GM03348 (cell line): ENCODE data around the gene RAD23A.
A peak's percentile ranks its signal among the peaks of the same experiment; 100 is the strongest.
"Not testable (repeated sequence)": the region's sequence is repeated elsewhere in the genome, so short reads cannot be mapped to it uniquely, and the experiment has no call there.

Source experiments
- DNase-seq: peaks from one replicate; pipeline ENCODE4 v3.0.0; 2012; ENCODE audit warnings: low spot score

Gene RAD23A

DNA sequence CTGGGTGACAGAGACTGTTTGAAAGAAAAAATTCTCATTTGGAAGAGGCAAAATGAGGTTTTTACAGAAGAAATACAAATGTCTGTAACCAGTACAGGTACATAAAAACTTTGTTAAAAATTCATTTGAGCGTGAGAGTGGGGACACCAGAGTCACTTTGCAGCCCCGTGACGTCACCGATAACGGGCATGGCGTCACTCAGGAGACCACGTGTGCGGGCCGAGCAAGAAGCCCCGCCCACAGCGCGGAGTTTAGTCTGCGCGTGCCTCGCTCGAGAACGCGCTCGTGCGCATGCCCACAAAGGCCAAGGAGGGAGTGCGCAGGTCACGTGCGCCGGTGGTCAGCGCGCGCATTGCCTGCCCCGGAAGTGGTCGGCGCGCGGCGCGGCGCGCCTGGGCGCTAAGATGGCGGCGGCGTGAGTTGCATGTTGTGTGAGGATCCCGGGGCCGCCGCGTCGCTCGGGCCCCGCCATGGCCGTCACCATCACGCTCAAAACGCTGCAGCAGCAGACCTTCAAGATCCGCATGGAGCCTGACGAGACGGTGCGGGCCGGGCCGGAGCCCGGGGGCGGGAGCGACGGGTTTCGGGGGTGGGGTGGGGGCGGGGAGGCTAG is at the start of gene RAD23A:
Gene RAD23A (plus strand): TSS at position 384 of the 613 bp plus-strand sequence. CDS start 87 bp downstream, at position 471.
- DNase-seq: peak; percentile 97

DNA sequence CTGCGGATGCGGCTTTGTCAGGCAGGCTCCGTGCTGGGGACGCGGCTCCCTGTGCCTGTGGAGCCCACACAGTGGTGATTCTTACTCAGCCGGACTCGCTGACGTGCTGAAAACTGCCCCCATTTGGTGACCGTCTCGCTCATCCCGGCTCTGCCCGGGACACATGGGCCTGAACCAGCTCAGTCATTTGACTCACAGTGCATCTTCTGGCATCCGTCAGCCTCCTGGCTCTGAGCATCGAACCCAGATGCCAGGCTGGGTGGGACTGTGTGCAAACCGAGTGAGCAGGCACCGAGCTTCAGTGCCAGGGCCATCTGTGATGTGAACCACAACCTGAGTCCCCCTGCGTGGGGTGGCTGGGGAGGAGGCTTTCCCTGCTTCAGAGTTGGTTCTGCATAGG is 49.2 kb upstream of the RAD23A start:
- no peak for DNase-seq

- DNase-seq: no peak
Observed at GRCh38 chr19:12899891-12900518, 45.7 kb upstream of the RAD23A start.

- DNase-seq: no peak
Observed at GRCh38 chr19:12907166-12907565, 38.5 kb upstream of the RAD23A start.

DNA sequence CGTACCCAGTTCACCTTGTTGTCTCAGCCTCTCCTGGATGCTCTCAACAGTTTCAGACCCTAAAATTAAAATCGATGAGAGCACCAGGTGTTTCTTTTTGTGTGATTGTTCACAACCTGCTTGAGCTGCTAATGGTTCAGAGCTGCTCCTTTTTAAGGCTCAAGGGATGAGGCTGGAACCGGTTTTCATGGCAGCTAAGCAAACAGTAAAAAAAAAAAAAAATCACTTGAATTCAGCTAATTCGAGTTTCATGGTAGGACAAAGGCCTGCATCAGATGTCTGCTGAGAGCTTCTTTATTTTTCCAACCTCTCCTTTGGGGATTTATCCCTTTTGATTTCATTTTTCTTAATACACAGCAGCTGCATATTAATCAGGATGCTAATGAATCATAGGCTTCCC is 33.1 kb upstream of the RAD23A start:
- no peak for DNase-seq

DNA sequence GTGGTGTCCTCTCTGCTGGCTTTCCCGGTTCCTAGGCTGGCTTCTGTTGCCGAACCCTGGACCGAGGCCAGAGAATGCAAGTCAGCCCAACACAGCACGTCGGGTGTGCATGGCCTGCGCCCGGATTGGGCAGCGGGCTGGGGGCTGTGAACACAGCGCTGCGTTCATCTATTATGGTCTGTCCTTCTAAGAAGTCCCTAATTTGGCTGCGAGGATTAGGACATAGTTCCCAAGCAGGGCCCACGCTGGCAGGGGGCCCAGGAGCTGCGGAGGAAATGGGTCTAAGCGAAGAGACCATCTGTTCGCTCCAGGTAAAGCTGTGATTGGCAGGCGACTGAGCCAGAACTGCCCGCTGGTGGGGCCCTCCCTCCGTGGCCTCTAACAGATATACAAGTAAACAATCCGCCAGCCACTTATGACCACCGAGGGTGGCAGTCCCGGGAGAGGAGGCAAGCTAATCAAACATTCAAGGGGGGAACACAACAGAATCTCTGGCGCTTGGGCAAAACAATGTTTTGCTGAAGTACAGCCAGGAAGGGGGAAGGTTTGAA is 32.6 kb upstream of the RAD23A start:
- DNase-seq: peak; percentile 72

DNA sequence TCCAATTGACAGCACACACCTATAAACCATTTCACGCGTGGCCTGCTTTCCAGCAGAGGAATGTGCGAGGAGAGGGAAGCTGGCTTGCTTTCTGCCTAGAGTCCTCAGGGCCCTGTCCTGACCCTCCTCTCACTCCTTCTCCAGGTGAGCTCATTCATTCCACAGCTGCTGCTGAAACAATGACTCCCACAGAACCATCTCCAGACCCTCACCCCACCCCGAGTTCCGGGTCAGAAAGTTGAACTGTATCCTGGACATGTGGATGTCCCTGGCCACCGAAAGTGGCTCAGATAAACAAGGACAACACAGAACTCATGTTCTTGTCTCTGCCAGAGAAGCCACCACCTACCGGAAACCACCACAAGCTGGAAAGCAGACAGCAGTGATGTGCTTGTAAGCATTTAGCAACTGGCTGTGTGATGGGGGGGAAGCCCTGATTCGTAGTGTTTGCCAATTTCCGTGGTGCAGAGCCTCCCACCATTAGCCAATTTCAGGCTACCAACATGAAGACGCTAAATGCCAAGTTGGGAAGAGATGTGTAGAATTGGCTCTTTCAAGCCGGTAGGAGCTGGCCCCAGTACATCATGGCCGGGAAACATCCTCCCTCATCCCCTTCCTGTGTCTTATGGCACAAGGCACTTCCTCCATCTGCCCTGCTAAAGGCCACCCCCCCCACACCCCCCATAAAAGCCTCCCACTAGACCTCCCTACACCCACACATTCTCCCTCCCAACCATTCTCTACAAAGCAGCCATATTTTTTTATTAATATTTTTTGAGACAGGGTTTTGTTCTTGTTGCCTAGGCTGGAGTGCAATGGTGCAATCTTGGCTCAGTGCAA is 31.6 kb upstream of the RAD23A start:
- DNase-seq: peak; percentile 40

DNA sequence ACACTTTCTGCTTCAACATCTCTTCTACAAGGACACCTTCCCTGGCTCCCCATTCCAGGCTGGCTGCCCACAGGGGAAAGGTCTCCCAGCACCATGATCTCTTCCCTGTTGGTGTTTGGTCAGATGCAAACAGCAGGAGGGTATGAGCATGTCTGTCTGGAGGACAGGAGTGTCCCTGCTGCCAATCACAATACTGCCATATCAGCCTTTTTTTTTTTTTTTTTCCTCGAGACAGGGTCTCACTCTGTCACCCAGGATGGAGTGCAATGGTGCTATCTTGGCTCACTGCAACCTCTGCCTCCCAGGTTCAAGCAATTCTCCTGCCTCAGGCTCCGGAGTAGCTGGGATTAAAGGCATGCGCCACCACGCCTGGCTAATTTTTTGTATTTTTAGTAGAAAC is 29.8 kb upstream of the RAD23A start:
- DNase-seq: not testable (repeated sequence)

DNA sequence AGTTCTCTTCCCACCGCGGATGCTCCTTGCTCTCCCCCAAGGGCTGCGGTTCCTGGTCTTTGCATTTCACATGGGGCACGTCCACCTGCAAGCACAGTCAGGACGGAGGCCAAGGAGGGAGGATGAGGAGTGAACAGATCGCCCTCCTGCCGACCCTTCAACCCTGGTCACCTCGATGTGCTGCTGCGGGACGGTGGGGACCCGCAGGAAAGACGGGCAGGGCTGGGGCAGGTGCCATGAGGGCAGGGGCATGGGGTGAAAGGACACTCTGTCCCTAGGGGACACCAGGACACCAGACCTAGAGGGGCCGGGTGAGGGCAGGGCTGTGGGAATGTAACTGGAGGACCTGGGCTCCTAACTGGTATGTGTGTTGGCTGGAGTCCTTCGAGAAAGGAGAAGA is 27.4 kb upstream of the RAD23A start:
- DNase-seq: no peak

GRCh38 chr19:12921047-12921446 is 24.6 kb upstream of the RAD23A start:
- DNase-seq: no peak

DNA sequence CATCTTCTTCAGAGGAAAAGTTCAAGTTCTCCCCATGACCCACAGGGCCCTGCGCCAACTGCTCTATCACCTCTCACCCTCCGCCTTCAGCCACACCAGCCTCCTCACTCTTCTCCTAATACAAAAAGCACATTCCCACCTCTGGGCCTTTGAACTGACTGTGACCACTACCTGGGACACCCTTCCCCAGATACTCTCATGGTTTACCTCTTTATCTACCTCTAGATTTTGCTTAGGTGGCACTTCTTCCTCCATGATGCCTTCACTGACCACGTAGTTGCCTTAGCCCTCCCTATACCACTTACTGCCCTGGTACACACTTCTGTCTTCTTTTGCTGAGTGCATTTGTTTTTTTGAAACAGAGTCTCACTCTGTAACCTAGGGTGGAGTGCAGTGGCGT is 22.7 kb upstream of the RAD23A start:
- no peak for DNase-seq

- no peak for DNase-seq
Observed at GRCh38 chr19:12924621-12925310, 20.9 kb upstream of the RAD23A start.

GRCh38 chr19:12930002-12930645 is 15.5 kb upstream of the RAD23A start:
- no peak for DNase-seq

- no peak for DNase-seq
Observed at GRCh38 chr19:12932392-12933286, 13.0 kb upstream of the RAD23A start.

- peak; percentile 94 for DNase-seq
Observed at GRCh38 chr19:12933287-12934072, 12.2 kb upstream of the RAD23A start, which contains the start of gene FARSA. Gene FARSA (minus strand): TSS chr19:12933711. CDS start chr19:12933696, 15 bp downstream.

DNA sequence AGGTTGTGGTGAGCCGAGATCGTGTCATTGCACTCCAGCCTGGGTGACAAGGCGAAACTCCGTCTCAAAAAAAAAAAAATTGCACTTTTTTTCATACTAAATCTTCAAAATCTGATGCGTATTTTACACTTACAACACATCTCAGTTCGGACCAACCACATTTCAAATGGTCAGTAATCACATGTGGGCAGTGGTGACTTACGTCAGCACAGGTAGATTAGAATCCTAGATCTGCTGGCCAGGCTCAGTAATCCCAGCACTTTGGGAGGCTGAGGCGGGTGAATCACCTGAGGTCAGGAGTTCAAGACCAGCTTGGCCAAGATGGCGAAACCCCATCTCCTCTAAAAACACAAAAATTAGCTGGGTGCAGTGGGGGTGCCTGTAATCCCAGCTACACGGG is 10.6 kb upstream of the RAD23A start:
- no peak for DNase-seq

GRCh38 chr19:12936582-12936981 is 9.1 kb upstream of the RAD23A start:
- no peak for DNase-seq

GRCh38 chr19:12937093-12937926 is 8.4 kb upstream of the RAD23A start:
- no peak for DNase-seq
